Left lobe of liver (tissue), 2 donors: ENCODE results near the gene DEDD. TPM values are rescaled to one million over a fixed set of nuclear protein-coding genes. Genes with fewer than 3 reads are reported as not detected.
A peak's percentile ranks its signal among the peaks of the same experiment; 100 is the strongest.

Experiments used
- ATAC-seq: fragments of 200-7000 bp; cut with Tn5 transposase; one replicate; pipeline ENCODE4 v1.9.1; 2020; ENCODE audit warnings: mild to moderate bottlenecking, moderate library complexity
- DNase-seq: peaks from one replicate; pipeline ENCODE4 v3.0.0-alpha.2; 2020; ENCODE audit warnings: low spot score
- total RNA-seq: library from RNA; stranded (reverse); gene quantifications from one replicate; pipeline ENCODE4 v1.2.1, GENCODE V29; 2021
- donor health status: DM: no; HTN: no; CAD: no; lungs with moderate emphysema.
- donor health status: DM: no; HTN: yes; CAD: no.

The DEDD gene
- total RNA-seq, 1 donor from 2014 or later, result 17.6 TPM

- DNase-seq (no peak), ATAC-seq (no peak)
These were observed 35.9 kb downstream of the DEDD start for GRCh38 chr1:161096530-161096929.

GRCh38 chr1:161096015-161096414, 36.5 kb downstream of the DEDD start:
- DNase-seq, result no peak
- ATAC-seq, result no peak

- DNase-seq, result no peak
- no peak for ATAC-seq
These were observed 37.2 kb downstream of the DEDD start for GRCh38 chr1:161095230-161095629.

GRCh38 chr1:161094481-161094880, 38.0 kb downstream of the DEDD start:
- DNase-seq, result no peak
- ATAC-seq, result no peak

- DNase-seq, result no peak
- ATAC-seq, result no peak
These were observed 39.8 kb downstream of the DEDD start for GRCh38 chr1:161092621-161093028.

GRCh38 chr1:161091796-161092507, 40.5 kb downstream of the DEDD start:
- DNase-seq (no peak), ATAC-seq (no peak)

- ATAC-seq (peak; percentile 74), DNase-seq (no peak)
These were observed 41.4 kb downstream of the DEDD start for GRCh38 chr1:161091093-161091492.

- no peak for DNase-seq
- ATAC-seq, result no peak
These were observed 41.9 kb downstream of the DEDD start for GRCh38 chr1:161090617-161091016.

GRCh38 chr1:161089938-161090337, 42.5 kb downstream of the DEDD start:
- no peak for ATAC-seq

GRCh38 chr1:161089251-161089924, 43.1 kb downstream of the DEDD start, which contains the start of gene NECTIN4:
Gene NECTIN4 (minus strand): TSS chr1:161089558. CDS start chr1:161089296, 262 bp downstream.
- DNase-seq, result no peak
- ATAC-seq, result no peak

More at GRCh38 chr1:161089938-161090337, 42.5 kb downstream of the DEDD start:
- DNase-seq, result no peak

- DNase-seq, result no peak
These were observed 43.8 kb downstream of the DEDD start for GRCh38 chr1:161088587-161089110.

GRCh38 chr1:161086457-161086856, 46.0 kb downstream of the DEDD start:
- ATAC-seq, result no peak
- DNase-seq, result no peak

More at GRCh38 chr1:161088587-161089110, 43.8 kb downstream of the DEDD start:
- no peak for ATAC-seq

- DNase-seq, result no peak
- no peak for ATAC-seq
These were observed 47.3 kb downstream of the DEDD start for GRCh38 chr1:161085165-161085564.

GRCh38 chr1:161084597-161084988, 47.9 kb downstream of the DEDD start:
- ATAC-seq (no peak), DNase-seq (no peak)

GRCh38 chr1:161083748-161084596, 48.5 kb downstream of the DEDD start:
- DNase-seq, result no peak
- no peak for ATAC-seq

- ATAC-seq (peak; percentile 31), DNase-seq (no peak)
These were observed 49.3 kb downstream of the DEDD start for GRCh38 chr1:161082996-161083747.

GRCh38 chr1:161082483-161082882, 50.0 kb downstream of the DEDD start:
- DNase-seq (no peak), ATAC-seq (no peak)

GRCh38 chr1:161081519-161081918, 50.9 kb downstream of the DEDD start:
- no peak for ATAC-seq
- DNase-seq, result no peak

- ATAC-seq (no peak), DNase-seq (no peak)
These were observed 51.7 kb downstream of the DEDD start for GRCh38 chr1:161080441-161081405.
